NCI-H128 (cell line): Measurements from ENCODE around the gene BRICD5.

ENCODE experiments used
- DNase-seq: peaks from one replicate; lab custom pipeline; 2025; ENCODE audit not compliant: unreplicated experiment; lab: John Stamatoyannopoulos, UW

The BRICD5 gene

GRCh38 chr16:2237493-2238149 lies 27.0 kb upstream of the BRICD5 start:
- DNase-seq = no peak

- no peak for DNase-seq
These were observed 26.4 kb upstream of the BRICD5 start for GRCh38 chr16:2237102-2237482.

GRCh38 chr16:2236337-2237101 lies 25.9 kb upstream of the BRICD5 start, which contains the start of gene DNASE1L2:
TSS of gene DNASE1L2 (plus strand) at chr16:2236444. CDS start at chr16:2236817, 373 bp downstream.
- no peak for DNase-seq

GRCh38 chr16:2235695-2236336 lies 25.2 kb upstream of the BRICD5 start:
- no peak for DNase-seq

- DNase-seq = no peak
These were observed 24.6 kb upstream of the BRICD5 start for GRCh38 chr16:2235234-2235651.

- DNase-seq = no peak
These were observed 24.1 kb upstream of the BRICD5 start for GRCh38 chr16:2234813-2235170.

GRCh38 chr16:2233872-2234812 lies 23.5 kb upstream of the BRICD5 start:
- DNase-seq = peak; percentile 51

GRCh38 chr16:2233046-2233775 lies 22.5 kb upstream of the BRICD5 start:
- DNase-seq = no peak

- DNase-seq = no peak
These were observed 21.7 kb upstream of the BRICD5 start for GRCh38 chr16:2232094-2232990.

- no peak for DNase-seq
These were observed 20.6 kb upstream of the BRICD5 start for GRCh38 chr16:2231016-2231931.

GRCh38 chr16:2230376-2230775 lies 19.7 kb upstream of the BRICD5 start:
- DNase-seq = no peak

GRCh38 chr16:2229632-2230250 lies 19.1 kb upstream of the BRICD5 start:
- no peak for DNase-seq

GRCh38 chr16:2229091-2229490 lies 18.4 kb upstream of the BRICD5 start:
- DNase-seq = no peak

- no peak for DNase-seq
These were observed 17.6 kb upstream of the BRICD5 start for GRCh38 chr16:2228161-2228824.

- no peak for DNase-seq
These were observed 16.3 kb upstream of the BRICD5 start for GRCh38 chr16:2226918-2227317.

- DNase-seq = no peak
These were observed 15.7 kb upstream of the BRICD5 start for GRCh38 chr16:2226245-2226793.

- no peak for DNase-seq
These were observed 13.4 kb upstream of the BRICD5 start for GRCh38 chr16:2223942-2224486.
